Measurements from ENCODE around the gene RSPH6A. TPM values are rescaled to one million over a fixed set of nuclear protein-coding genes. Genes with fewer than 3 reads are reported as not detected.

Gene RSPH6A
- total RNA-seq, 4 donors from 2014 or later, result 0.50 to 8.9 (median 3.9) TPM

- DNase-seq, result peak; percentile 97 to 99
- Histone ChIP-seq H3K27ac (peak overlapping the region; percentile 40 to 83 (median 70)), H3K36me3 (peaks cover 25 to 30% of the 10 kb centered on the region in 2 donors), H3K4me1 (peaks cover 17 to 25% of the 10 kb centered on the region in 2 donors), H3K27me3 (no peaks in the 10 kb centered on the region), H3K9me3 (no peaks in the 10 kb centered on the region), H3K4me3 (replicated peaks in 1 of 3) (no peak overlapping the region)
- no peak for TF ChIP-seq CTCF (IDR thresholded peaks at IDR 0.05)
- TF ChIP-seq POLR2A (IDR thresholded peaks at IDR 0.05), result peak in 1 of 2 donors; percentile 33
- WGBS, 2 donors, result 16 to 61% methylated on average over 6 to 7 of the region's 7 CpGs
- intact Hi-C loops (cut with DNase I), result no loop called here
Measured at GRCh38 chr19:45852983-45853382, 37.9 kb upstream of the RSPH6A start.

- Histone ChIP-seq H3K4me3 (replicated peaks in 1 of 3) (no peak overlapping the region), H3K9me3 (no peaks in the 10 kb centered on the region), H3K27ac (peak overlapping the region; percentile 69 to 83 (median 70)), H3K36me3 (peaks cover 31 to 37% of the 10 kb centered on the region in 2 donors), H3K27me3 (no peaks in the 10 kb centered on the region), H3K4me1 (peaks cover 17 to 25% of the 10 kb centered on the region in 2 donors)
- TF ChIP-seq POLR2A (IDR thresholded peaks at IDR 0.05), result no peak
- TF ChIP-seq CTCF (IDR thresholded peaks at IDR 0.05), result no peak
- WGBS, 2 donors, result 92 to 95% methylated on average over 10 of the region's 10 CpGs
- DNase-seq, result no peak
- intact Hi-C loops (cut with DNase I), result no loop called here
Measured at GRCh38 chr19:45852145-45852750, 37.1 kb upstream of the RSPH6A start.

- H3K4me3 ChIP-seq (replicated peaks in 1 of 3), result no peak overlapping the region
- TF ChIP-seq CTCF (IDR thresholded peaks at IDR 0.05), result no peak
- TF ChIP-seq POLR2A (IDR thresholded peaks at IDR 0.05), result no peak
- no peak for DNase-seq
- 86 to 94% methylated on average over 4 of the region's 4 CpGs for WGBS, 2 donors
- no peak overlapping the region for H3K27ac ChIP-seq
- intact Hi-C loops (cut with DNase I), result no loop called here
- peaks cover 12 to 21% of the 10 kb centered on the region in 2 donors for H3K4me1 ChIP-seq
- H3K36me3 ChIP-seq, result peaks cover 43 to 59% of the 10 kb centered on the region in 2 donors
- H3K9me3 ChIP-seq, result no peaks in the 10 kb centered on the region
- H3K27me3 ChIP-seq, result no peaks in the 10 kb centered on the region
Measured at GRCh38 chr19:45848922-45849321, 33.8 kb upstream of the RSPH6A start.

- intact Hi-C loops (cut with DNase I), result no loop called here
- no peak for TF ChIP-seq POLR2A (IDR thresholded peaks at IDR 0.05)
- no peak for TF ChIP-seq CTCF (IDR thresholded peaks at IDR 0.05)
Measured at GRCh38 chr19:45847663-45848062, 32.6 kb upstream of the RSPH6A start.

GRCh38 chr19:45842198-45842597, 27.1 kb upstream of the RSPH6A start:
- Histone ChIP-seq H3K27me3 (no peaks in the 10 kb centered on the region), H3K27ac (no peak overlapping the region), H3K36me3 (peaks cover 73 to 76% of the 10 kb centered on the region in 2 donors), H3K4me3 (replicated peaks in 1 of 3) (no peak overlapping the region), H3K9me3 (no peaks in the 10 kb centered on the region), H3K4me1 (no peaks in the 10 kb centered on the region)
- intact Hi-C loops (cut with DNase I), result no loop called here
- TF ChIP-seq POLR2A (IDR thresholded peaks at IDR 0.05) (no peak), CTCF (IDR thresholded peaks at IDR 0.05) (no peak)
- WGBS, 2 donors, result 94 to 98% methylated on average over 11 to 14 of the region's 14 CpGs
- no peak for DNase-seq

More at GRCh38 chr19:45847663-45848062, 32.6 kb upstream of the RSPH6A start:
- H3K27me3 ChIP-seq, result no peaks in the 10 kb centered on the region
- H3K4me1 ChIP-seq, result peaks cover 7 to 10% of the 10 kb centered on the region in 2 donors
- H3K27ac ChIP-seq, result no peak overlapping the region
- no peak for DNase-seq
- H3K4me3 ChIP-seq (replicated peaks in 1 of 3), result no peak overlapping the region
- 91 to 94% methylated on average over 8 to 13 of the region's 13 CpGs for WGBS, 2 donors
- H3K9me3 ChIP-seq, result no peaks in the 10 kb centered on the region
- H3K36me3 ChIP-seq, result peaks cover 55 to 72% of the 10 kb centered on the region in 2 donors
